ENCODE data around the gene ATN1. TPM values are rescaled to one million over a fixed set of nuclear protein-coding genes. Genes with fewer than 3 reads are reported as not detected.

ATN1 gene
- total and polyA plus RNA-seq, 2 of the 8 experiments (the other 6 are each of a cell fraction or from before 2014, with no cell fraction given) = 20.6 to 73.4 TPM

DNA sequence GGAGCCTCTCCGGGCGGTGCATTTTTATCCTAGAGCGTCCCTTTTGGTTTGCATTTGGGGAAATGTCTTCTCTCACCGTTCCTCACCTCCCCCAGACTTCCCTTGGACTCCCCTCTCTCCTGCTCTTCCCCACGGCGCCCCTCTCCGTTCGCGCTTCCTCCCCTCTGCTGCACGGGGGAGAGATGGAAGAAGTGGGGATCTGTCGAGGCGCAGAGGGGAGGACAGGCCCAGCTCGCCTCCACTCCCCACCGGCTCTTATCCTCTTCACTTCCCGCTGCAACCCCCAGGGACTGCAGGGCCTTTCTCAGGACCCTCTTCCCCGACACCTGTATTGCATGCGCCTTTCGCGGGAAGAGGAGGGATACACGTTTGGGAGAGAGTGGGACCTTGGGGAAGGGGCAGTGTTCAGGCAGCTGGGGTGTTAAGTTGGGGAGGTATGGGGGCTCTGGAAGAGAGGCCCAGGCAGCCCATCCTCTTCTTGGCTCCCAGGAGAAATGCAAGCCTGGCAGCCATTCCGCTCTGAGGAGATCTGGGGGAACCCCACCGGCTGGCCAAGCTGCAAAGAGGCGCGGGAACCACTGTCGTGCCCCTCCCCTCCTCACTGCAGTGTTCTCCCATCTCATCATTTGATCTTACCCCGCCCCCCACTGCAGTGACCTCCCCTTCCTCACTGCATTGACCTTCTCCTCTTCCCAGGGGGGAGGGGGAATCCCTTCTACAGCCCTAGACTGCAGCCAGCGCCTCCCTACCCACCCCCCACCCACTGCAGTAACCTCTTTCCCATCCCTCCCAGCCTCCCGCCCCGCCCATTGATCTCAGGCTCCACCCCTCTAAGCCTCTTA is 12.6 kb upstream of the ATN1 start (continued):
- peak; percentile 48 for TF ChIP-seq KDM4A (IDR thresholded peaks at IDR 0.05; ENCODE audit: low read depth, low read length, severe bottlenecking)
- TF ChIP-seq TAF1 (IDR thresholded peaks at IDR 0.05; ENCODE audit: low read depth, low read length) = 0 out of 2 replicates have a peak, but pooled peaks have one; percentile 36

Data from H1 (cell line).